Ascending aorta (tissue), 2 donors: ENCODE measurements around the gene RHBDL1. TPM values are rescaled to one million over a fixed set of nuclear protein-coding genes. Genes with fewer than 3 reads are reported as not detected.

Source experiments
- DNase-seq, 2 donors: peaks; one replicate each; pipeline ENCODE4 v3.0.0-alpha.2; 2019; ENCODE audit warnings: low spot score in 2 of 2
- H3K27ac ChIP-seq, 2 donors: fragments of 200-600 bp; sonication (generic); one replicate each; pipeline ENCODE4 v1.5.1; 2016 to 2017; ENCODE audit warnings: mild to moderate bottlenecking in 1 of 2
- H3K27me3 ChIP-seq: fragments of 200-600 bp; sonication (generic); one replicate; pipeline ENCODE4 v1.5.1; 2017
- H3K36me3 ChIP-seq, 2 donors: fragments of 200-600 bp; sonication (generic); one replicate each; pipeline ENCODE4 v1.5.1; 2016
- H3K4me1 ChIP-seq, 2 donors: fragments of 200-600 bp; sonication (generic); one replicate each; pipeline ENCODE4 v1.5.1; 2016 to 2017; ENCODE audit warnings: mild to moderate bottlenecking in 1 of 2
- H3K4me3 ChIP-seq, 2 donors: fragments of 200-600 bp; sonication (generic); one replicate each; pipeline ENCODE4 v1.5.1; 2016 to 2017; ENCODE audit warnings: mild to moderate bottlenecking in 1 of 2
- H3K9me3 ChIP-seq, 2 donors: fragments of 200-600 bp; sonication (generic); one replicate each; pipeline ENCODE4 v1.5.1; 2016
- intact Hi-C: fragments of 100-400 bp; cut with DNase I; formaldehyde crosslinking; loops from one replicate; pipeline ENCODE4 v1.15.1; 2023
- total RNA-seq: library from RNA; depleted of rRNA; stranded (reverse); fragments of >200 nt; gene quantifications from one replicate; pipeline ENCODE4 v1.1.0, GENCODE V29; 2016
- TF ChIP-seq, protein P1 (sequence below), 3 experiments: fragments of 200-600 bp in 2 of 3; fragments of 450-650 bp in 1 of 3; sonication (generic) in 2 of 3; IDR thresholded peaks; one replicate each; pipeline ENCODE4 v1.5.1; 2016 to 2019; ENCODE audit warnings: antibody characterized with exemption in 3 of 3, mild to moderate bottlenecking in 1 of 3, moderate library complexity in 1 of 3

The RHBDL1 gene
- total RNA-seq, 1 donor from 2014 or later = 1.1 TPM

DNA sequence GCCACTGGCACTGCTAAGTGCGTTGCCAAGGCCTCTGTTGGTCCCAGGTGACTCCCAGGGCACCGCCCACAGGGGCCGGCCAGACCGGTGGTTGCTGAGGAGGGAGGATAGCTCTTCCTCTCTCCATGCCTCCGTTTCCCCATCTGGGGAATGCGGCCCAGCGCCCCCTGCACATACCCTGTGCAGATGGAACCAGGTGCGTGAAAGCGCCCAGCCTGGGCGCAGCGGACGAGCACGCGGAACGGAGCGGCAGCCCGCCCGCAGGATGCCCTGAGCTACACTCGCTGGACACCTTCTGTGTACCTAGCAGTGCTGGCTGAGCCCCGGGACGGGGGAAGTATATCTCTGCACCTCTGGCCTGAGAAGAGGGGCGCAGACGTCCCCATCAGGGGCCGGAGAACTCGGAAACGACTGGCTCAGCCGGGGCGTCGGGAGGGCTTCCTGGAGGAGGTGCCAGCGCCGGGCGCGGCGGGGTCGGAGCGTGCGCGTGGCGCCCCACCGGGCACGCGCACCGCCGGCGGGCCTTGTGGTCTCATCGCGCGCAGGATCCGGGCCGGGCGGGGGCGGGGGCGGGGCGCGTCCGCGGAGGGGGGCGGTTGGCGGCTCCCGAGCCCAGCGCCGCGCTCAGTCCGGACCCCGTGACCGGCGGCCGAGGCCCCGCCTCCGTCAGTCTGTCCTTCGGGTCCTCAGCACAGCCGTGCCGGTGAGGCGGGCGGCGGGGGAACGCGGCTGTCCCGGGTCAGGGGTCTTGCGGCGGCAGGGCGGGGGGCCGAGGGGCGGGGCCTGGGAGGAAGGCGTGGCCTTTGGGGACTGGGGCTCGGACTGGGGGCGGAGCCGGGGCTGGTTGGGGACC, 51.2 kb downstream of the RHBDL1 start, which contains the start of the genes CCDC78 and HAGHL:
Gene CCDC78, minus strand, starts transcription at position 6 of the 853 bp plus-strand sequence. CDS start 76 bp downstream, outside the sequence.
Gene HAGHL, plus strand, starts transcription at position 669 of the 853 bp plus-strand sequence. CDS start 404 bp downstream, outside the sequence.
- Histone ChIP-seq H3K27ac (no peak within 1 kb of the TSS), H3K27me3 (peaks cover 13% of the 10 kb centered on the region), H3K4me3 (peak within 1 kb of the TSS; percentile 52 to 65), H3K9me3 (no peaks in the 10 kb centered on the region), H3K36me3 (peaks cover 0 to 12% of the 10 kb centered on the region in 2 donors), H3K4me1 (peaks cover 19 to 26% of the 10 kb centered on the region in 2 donors)
- DNase-seq = no peak
- intact Hi-C loops = no loop called here
- TF ChIP-seq, protein P1, sequence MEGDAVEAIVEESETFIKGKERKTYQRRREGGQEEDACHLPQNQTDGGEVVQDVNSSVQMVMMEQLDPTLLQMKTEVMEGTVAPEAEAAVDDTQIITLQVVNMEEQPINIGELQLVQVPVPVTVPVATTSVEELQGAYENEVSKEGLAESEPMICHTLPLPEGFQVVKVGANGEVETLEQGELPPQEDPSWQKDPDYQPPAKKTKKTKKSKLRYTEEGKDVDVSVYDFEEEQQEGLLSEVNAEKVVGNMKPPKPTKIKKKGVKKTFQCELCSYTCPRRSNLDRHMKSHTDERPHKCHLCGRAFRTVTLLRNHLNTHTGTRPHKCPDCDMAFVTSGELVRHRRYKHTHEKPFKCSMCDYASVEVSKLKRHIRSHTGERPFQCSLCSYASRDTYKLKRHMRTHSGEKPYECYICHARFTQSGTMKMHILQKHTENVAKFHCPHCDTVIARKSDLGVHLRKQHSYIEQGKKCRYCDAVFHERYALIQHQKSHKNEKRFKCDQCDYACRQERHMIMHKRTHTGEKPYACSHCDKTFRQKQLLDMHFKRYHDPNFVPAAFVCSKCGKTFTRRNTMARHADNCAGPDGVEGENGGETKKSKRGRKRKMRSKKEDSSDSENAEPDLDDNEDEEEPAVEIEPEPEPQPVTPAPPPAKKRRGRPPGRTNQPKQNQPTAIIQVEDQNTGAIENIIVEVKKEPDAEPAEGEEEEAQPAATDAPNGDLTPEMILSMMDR (IDR thresholded peaks at IDR 0.05) = no peak

DNA sequence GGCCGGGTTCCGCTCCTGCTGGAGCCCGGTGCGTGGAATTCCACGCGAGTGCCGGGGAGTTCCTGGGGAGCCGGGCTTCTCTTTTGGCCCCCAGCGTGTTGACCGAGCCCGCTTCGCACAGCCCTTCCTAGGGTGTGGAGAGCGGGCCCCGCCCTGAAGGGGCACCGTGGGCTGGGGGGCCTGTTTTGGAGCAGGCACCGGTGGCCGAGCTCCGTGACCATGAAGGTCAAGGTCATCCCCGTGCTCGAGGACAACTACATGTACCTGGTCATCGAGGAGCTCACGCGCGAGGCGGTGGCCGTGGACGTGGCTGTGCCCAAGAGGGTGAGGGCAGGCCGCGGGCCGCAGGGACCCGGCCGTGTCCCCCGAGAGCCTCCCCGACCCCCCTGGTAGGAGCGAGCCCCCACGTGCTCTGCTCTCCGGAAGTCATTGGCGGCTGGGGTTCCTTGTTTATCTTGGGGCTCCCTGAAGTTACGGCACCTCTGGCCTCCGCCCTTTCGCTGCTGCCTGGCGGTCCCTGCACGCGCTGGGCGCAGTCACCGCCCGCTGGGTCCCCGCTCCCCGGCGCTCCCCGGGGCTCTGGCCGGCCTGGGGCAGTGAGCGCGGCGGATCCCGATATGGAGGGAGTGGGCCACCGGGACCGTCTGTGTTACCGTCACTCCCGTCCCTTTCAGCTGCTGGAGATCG, 52.0 kb downstream of the RHBDL1 start:
- Histone ChIP-seq H3K9me3 (no peaks in the 10 kb centered on the region), H3K4me1 (peaks cover 19 to 22% of the 10 kb centered on the region in 2 donors), H3K4me3 (peak overlapping the region; percentile 52 to 65), H3K27me3 (peaks cover 13% of the 10 kb centered on the region), H3K36me3 (peaks cover 5 to 20% of the 10 kb centered on the region in 2 donors), H3K27ac (no peak overlapping the region)
- TF ChIP-seq, protein P1 (IDR thresholded peaks at IDR 0.05) = no peak
- intact Hi-C loops = no loop called here
- DNase-seq = no peak

Other genes with a start within 250 kb of the RHBDL1 start
- 249 TPM for gene CAPN15, start 148.0 kb upstream of the RHBDL1 start, total RNA-seq
- gene PRR35, start 115.3 kb upstream of the RHBDL1 start, total RNA-seq = not detected
- gene NHLRC4, start 108.7 kb upstream of the RHBDL1 start, total RNA-seq = not detected
- 70.2 TPM for gene PIGQ, start 105.7 kb upstream of the RHBDL1 start, total RNA-seq
- 29.8 TPM for gene RAB40C, start 85.6 kb upstream of the RHBDL1 start, total RNA-seq
- gene WFIKKN1, start 44.7 kb upstream of the RHBDL1 start, total RNA-seq = not detected
- 523 TPM for gene METTL26, start 39.4 kb upstream of the RHBDL1 start, total RNA-seq
- gene MCRIP2, start 33.8 kb upstream of the RHBDL1 start, total RNA-seq = 92.9 TPM
- gene WDR90, start 26.3 kb upstream of the RHBDL1 start, total RNA-seq = 50.0 TPM
- 41.8 TPM for gene RHOT2, start 7.5 kb upstream of the RHBDL1 start, total RNA-seq
- 258 TPM for gene STUB1, start 4.7 kb downstream of the RHBDL1 start, total RNA-seq
- gene JMJD8, start 8.7 kb downstream of the RHBDL1 start, total RNA-seq = 158 TPM
- 11.4 TPM for gene WDR24, start 14.7 kb downstream of the RHBDL1 start, total RNA-seq
- not detected for gene FBXL16, start 30.1 kb downstream of the RHBDL1 start, total RNA-seq
- gene METRN, start 39.4 kb downstream of the RHBDL1 start, total RNA-seq = 118 TPM
- gene ANTKMT, start 45.5 kb downstream of the RHBDL1 start, total RNA-seq = 105 TPM
- 8.2 TPM for gene CCDC78, start 50.8 kb downstream of the RHBDL1 start, total RNA-seq
- gene HAGHL, start 51.4 kb downstream of the RHBDL1 start, total RNA-seq = 9.7 TPM
- 103 TPM for gene CIAO3, start 65.3 kb downstream of the RHBDL1 start, total RNA-seq
- 1.7 TPM for gene MSLN, start 85.1 kb downstream of the RHBDL1 start, total RNA-seq
- 4.8 TPM for gene RPUSD1, start 112.7 kb downstream of the RHBDL1 start, total RNA-seq
- 19.9 TPM for gene CHTF18, start 112.9 kb downstream of the RHBDL1 start, total RNA-seq
- not detected for gene GNG13, start 125.1 kb downstream of the RHBDL1 start, total RNA-seq